NCI-H524 treated with DMSO at 0.1 percent for 48 hours (cell line): ENCODE data around the gene BSPH1.
"Not testable (repeated sequence)": the region's sequence is repeated elsewhere in the genome, so short reads cannot be mapped to it uniquely, and the experiment has no call there.

Source experiments
- DNase-seq: peaks from one replicate; lab custom pipeline; 2025; lab: John Stamatoyannopoulos, UW

Gene BSPH1

GRCh38 chr19:47992070-47992469 is at the start of gene BSPH1:
Gene BSPH1, minus strand, starts transcription at chr19:47992170. Its CDS starts 89 bp downstream, at chr19:47992081.
- no peak for DNase-seq

- DNase-seq: no peak
These were observed 44.8 kb upstream of the BSPH1 start for GRCh38 chr19:48036765-48037164.

- DNase-seq: no peak
These were observed 41.6 kb upstream of the BSPH1 start for GRCh38 chr19:48033604-48034003.

- DNase-seq: no peak
These were observed 38.1 kb upstream of the BSPH1 start for GRCh38 chr19:48030073-48030472.

- DNase-seq: no peak
These were observed 37.5 kb upstream of the BSPH1 start for GRCh38 chr19:48029431-48029830.

GRCh38 chr19:48025480-48025879 is 33.5 kb upstream of the BSPH1 start:
- no peak for DNase-seq

- no peak for DNase-seq
These were observed 31.5 kb upstream of the BSPH1 start for GRCh38 chr19:48023518-48023917.

GRCh38 chr19:48023011-48023410 is 31.0 kb upstream of the BSPH1 start:
- no peak for DNase-seq

GRCh38 chr19:48020686-48021085 is 28.7 kb upstream of the BSPH1 start:
- no peak for DNase-seq

GRCh38 chr19:48010932-48011758 is 19.2 kb upstream of the BSPH1 start:
- DNase-seq: no peak

GRCh38 chr19:48006762-48007161 is 14.8 kb upstream of the BSPH1 start:
- DNase-seq: no peak

- DNase-seq: no peak
These were observed 12.3 kb upstream of the BSPH1 start for GRCh38 chr19:48004236-48004635.

GRCh38 chr19:48000846-48001245 is 8.9 kb upstream of the BSPH1 start:
- DNase-seq: no peak

- DNase-seq: no peak
These were observed 6.8 kb upstream of the BSPH1 start for GRCh38 chr19:47998800-47999199.

GRCh38 chr19:47996230-47996727 is 4.3 kb upstream of the BSPH1 start:
- no peak for DNase-seq

- no peak for DNase-seq
These were observed 2.3 kb upstream of the BSPH1 start, which contains the start of gene ELSPBP1 for GRCh38 chr19:47994209-47994802. Gene ELSPBP1, plus strand, starts transcription at chr19:47994632. Its CDS starts 14,036 bp downstream, at chr19:48008668.

GRCh38 chr19:47991191-47991808 is 670 bp downstream of the BSPH1 start:
- no peak for DNase-seq

GRCh38 chr19:47973529-47973928 is 18.4 kb downstream of the BSPH1 start:
- no peak for DNase-seq

GRCh38 chr19:47955936-47956335 is 36.0 kb downstream of the BSPH1 start:
- not testable (repeated sequence) for DNase-seq

- not testable (repeated sequence) for DNase-seq
These were observed 39.8 kb downstream of the BSPH1 start for GRCh38 chr19:47952132-47952531.

GRCh38 chr19:47949852-47950521 is 42.0 kb downstream of the BSPH1 start:
- DNase-seq: not testable (repeated sequence)

GRCh38 chr19:47928581-47928980 is 63.4 kb downstream of the BSPH1 start:
- DNase-seq: not testable (repeated sequence)
